Measurements from ENCODE around the gene TUBB2A. TPM values are rescaled to one million over a fixed set of nuclear protein-coding genes. Genes with fewer than 3 reads are reported as not detected.

TUBB2A gene
- total and polyA plus RNA-seq, 2 of the 13 experiments (the other 11 are each of a cell fraction or from before 2014, with no cell fraction given), result 35.3 to 106 TPM

GRCh38 chr6:3162565-3163247 lies 5.4 kb upstream of the TUBB2A start (continued):
- TF ChIP-seq, protein P1, sequence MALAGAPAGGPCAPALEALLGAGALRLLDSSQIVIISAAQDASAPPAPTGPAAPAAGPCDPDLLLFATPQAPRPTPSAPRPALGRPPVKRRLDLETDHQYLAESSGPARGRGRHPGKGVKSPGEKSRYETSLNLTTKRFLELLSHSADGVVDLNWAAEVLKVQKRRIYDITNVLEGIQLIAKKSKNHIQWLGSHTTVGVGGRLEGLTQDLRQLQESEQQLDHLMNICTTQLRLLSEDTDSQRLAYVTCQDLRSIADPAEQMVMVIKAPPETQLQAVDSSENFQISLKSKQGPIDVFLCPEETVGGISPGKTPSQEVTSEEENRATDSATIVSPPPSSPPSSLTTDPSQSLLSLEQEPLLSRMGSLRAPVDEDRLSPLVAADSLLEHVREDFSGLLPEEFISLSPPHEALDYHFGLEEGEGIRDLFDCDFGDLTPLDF (CRISPR knock-in tag; IDR thresholded peaks at IDR 0.05), result peak; percentile 74
- TF ChIP-seq KLF12 (CRISPR knock-in tag; IDR thresholded peaks at IDR 0.05; ENCODE audit: borderline replicate concordance), result peak; percentile 90
- no peak for TF ChIP-seq RBM22 (optimal IDR thresholded peaks at IDR 0.05; ENCODE audit: low read length)
- peak; percentile 86; the same call in 1 of the 2 replicates for TF ChIP-seq ZBTB42 (CRISPR knock-in tag; IDR thresholded peaks at IDR 0.05)
- TF ChIP-seq NFAT5 (CRISPR knock-in tag; IDR thresholded peaks at IDR 0.05), result peak; percentile 84; the same call in 1 of the 2 replicates
- peak; percentile 77 for TF ChIP-seq HNRNPL (IDR thresholded peaks at IDR 0.05; ENCODE audit: low read depth, low read length)
- TF ChIP-seq AFF4 (CRISPR knock-in tag; IDR thresholded peaks at IDR 0.05), result 0 out of 2 replicates have a peak, but pooled peaks have one; percentile 20
- TF ChIP-seq MIXL1 (CRISPR knock-in tag; IDR thresholded peaks at IDR 0.05), result 0 out of 2 replicates have a peak, but pooled peaks have one; percentile 31
- TF ChIP-seq, protein P2, sequence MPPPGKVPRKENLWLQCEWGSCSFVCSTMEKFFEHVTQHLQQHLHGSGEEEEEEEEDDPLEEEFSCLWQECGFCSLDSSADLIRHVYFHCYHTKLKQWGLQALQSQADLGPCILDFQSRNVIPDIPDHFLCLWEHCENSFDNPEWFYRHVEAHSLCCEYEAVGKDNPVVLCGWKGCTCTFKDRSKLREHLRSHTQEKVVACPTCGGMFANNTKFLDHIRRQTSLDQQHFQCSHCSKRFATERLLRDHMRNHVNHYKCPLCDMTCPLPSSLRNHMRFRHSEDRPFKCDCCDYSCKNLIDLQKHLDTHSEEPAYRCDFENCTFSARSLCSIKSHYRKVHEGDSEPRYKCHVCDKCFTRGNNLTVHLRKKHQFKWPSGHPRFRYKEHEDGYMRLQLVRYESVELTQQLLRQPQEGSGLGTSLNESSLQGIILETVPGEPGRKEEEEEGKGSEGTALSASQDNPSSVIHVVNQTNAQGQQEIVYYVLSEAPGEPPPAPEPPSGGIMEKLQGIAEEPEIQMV (CRISPR knock-in tag; IDR thresholded peaks at IDR 0.05; ENCODE audit: low read depth), result peak; percentile 73; the same call in 1 of the 2 replicates
- TF ChIP-seq, protein P3, sequence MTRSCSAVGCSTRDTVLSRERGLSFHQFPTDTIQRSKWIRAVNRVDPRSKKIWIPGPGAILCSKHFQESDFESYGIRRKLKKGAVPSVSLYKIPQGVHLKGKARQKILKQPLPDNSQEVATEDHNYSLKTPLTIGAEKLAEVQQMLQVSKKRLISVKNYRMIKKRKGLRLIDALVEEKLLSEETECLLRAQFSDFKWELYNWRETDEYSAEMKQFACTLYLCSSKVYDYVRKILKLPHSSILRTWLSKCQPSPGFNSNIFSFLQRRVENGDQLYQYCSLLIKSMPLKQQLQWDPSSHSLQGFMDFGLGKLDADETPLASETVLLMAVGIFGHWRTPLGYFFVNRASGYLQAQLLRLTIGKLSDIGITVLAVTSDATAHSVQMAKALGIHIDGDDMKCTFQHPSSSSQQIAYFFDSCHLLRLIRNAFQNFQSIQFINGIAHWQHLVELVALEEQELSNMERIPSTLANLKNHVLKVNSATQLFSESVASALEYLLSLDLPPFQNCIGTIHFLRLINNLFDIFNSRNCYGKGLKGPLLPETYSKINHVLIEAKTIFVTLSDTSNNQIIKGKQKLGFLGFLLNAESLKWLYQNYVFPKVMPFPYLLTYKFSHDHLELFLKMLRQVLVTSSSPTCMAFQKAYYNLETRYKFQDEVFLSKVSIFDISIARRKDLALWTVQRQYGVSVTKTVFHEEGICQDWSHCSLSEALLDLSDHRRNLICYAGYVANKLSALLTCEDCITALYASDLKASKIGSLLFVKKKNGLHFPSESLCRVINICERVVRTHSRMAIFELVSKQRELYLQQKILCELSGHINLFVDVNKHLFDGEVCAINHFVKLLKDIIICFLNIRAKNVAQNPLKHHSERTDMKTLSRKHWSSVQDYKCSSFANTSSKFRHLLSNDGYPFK (CRISPR knock-in tag; IDR thresholded peaks at IDR 0.05; ENCODE audit: borderline replicate concordance), result peak; percentile 65; the same call in 1 of the 2 replicates
- peak; percentile 95 for TF ChIP-seq ZNF430 (CRISPR knock-in tag; IDR thresholded peaks at IDR 0.05)
- TF ChIP-seq ATF7-NPFF (CRISPR knock-in tag; IDR thresholded peaks at IDR 0.05; ENCODE audit: low read depth), result peak; percentile 96
- TF ChIP-seq NKX3-1 (CRISPR knock-in tag; IDR thresholded peaks at IDR 0.05), result peak; percentile 38; the same call in 1 of the 2 replicates

Measured in HepG2 (cell line).